ENCODE results near the gene FAM184A. TPM values are rescaled to one million over a fixed set of nuclear protein-coding genes. Genes with fewer than 3 reads are reported as not detected.
"Not testable (repeated sequence)": the region's sequence is repeated elsewhere in the genome, so short reads cannot be mapped to it uniquely, and the experiment has no call there.

Gene FAM184A
- total RNA-seq, 3 donors from 2014 or later: 0.60 to 3.4 (median 0.87) TPM

GRCh38 chr6:119109654-119110325, 31.3 kb upstream of the FAM184A start:
- Histone ChIP-seq H3K4me3 (no peak overlapping the region), H3K4me1 (ENCODE audit: low read depth) (no peaks in the 10 kb centered on the region), H3K9me3 (no peaks in the 10 kb centered on the region), H3K36me3 (ENCODE audit: low read depth) (no peaks in the 10 kb centered on the region)
- ATAC-seq (no peak), DNase-seq (no peak)
- intact Hi-C loops (cut with DNase I, micrococcal nuclease): loop anchor here (5.0 to 10.0 kb wide), 2 partner anchors 142 to 145 kb away; no protein-coding TSS in a partner anchor
- TF ChIP-seq, protein P1, sequence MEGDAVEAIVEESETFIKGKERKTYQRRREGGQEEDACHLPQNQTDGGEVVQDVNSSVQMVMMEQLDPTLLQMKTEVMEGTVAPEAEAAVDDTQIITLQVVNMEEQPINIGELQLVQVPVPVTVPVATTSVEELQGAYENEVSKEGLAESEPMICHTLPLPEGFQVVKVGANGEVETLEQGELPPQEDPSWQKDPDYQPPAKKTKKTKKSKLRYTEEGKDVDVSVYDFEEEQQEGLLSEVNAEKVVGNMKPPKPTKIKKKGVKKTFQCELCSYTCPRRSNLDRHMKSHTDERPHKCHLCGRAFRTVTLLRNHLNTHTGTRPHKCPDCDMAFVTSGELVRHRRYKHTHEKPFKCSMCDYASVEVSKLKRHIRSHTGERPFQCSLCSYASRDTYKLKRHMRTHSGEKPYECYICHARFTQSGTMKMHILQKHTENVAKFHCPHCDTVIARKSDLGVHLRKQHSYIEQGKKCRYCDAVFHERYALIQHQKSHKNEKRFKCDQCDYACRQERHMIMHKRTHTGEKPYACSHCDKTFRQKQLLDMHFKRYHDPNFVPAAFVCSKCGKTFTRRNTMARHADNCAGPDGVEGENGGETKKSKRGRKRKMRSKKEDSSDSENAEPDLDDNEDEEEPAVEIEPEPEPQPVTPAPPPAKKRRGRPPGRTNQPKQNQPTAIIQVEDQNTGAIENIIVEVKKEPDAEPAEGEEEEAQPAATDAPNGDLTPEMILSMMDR (IDR thresholded peaks at IDR 0.05): no peak

GRCh38 chr6:119108076-119108475, 29.6 kb upstream of the FAM184A start:
- Histone ChIP-seq H3K36me3 (ENCODE audit: low read depth) (no peaks in the 10 kb centered on the region), H3K4me1 (ENCODE audit: low read depth) (no peaks in the 10 kb centered on the region), H3K9me3 (no peaks in the 10 kb centered on the region), H3K4me3 (no peak overlapping the region)
- intact Hi-C loops (cut with DNase I, micrococcal nuclease): no loop called here
- TF ChIP-seq, protein P1 (IDR thresholded peaks at IDR 0.05): no peak
- DNase-seq: no peak
- ATAC-seq: no peak

GRCh38 chr6:119105282-119105681, 26.8 kb upstream of the FAM184A start:
- intact Hi-C loops (cut with DNase I, micrococcal nuclease): no loop called here

DNA sequence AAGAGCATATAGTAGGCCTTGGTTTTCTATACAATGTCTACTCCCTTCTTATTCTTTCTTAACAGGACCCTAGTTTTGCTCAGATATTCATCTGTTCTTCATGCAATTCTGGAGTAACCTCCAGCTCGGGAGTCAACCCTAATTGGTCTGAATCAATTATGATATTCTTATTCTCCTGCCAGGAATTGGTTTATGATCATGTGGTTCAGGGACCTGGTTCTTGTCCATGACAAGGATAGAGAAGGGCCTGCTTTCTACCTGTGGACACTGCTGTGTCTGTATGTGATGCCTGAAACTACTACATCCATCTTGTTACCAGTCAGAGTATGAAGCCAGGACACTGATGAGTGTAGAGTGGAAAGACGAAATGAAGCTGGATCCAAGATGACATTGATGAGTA, 24.4 kb upstream of the FAM184A start:
- Histone ChIP-seq H3K9me3 (no peaks in the 10 kb centered on the region), H3K4me1 (ENCODE audit: low read depth) (no peaks in the 10 kb centered on the region), H3K4me3 (no peak overlapping the region), H3K36me3 (ENCODE audit: low read depth) (no peaks in the 10 kb centered on the region)
- ATAC-seq (no peak), DNase-seq (no peak)
- TF ChIP-seq, protein P1 (IDR thresholded peaks at IDR 0.05): no peak
- intact Hi-C loops (cut with DNase I, micrococcal nuclease): no loop called here

More at GRCh38 chr6:119105282-119105681, 26.8 kb upstream of the FAM184A start:
- DNase-seq: no peak
- Histone ChIP-seq H3K4me3 (no peak overlapping the region), H3K9me3 (no peaks in the 10 kb centered on the region), H3K4me1 (ENCODE audit: low read depth) (no peaks in the 10 kb centered on the region), H3K36me3 (ENCODE audit: low read depth) (no peaks in the 10 kb centered on the region)
- no peak for ATAC-seq
- TF ChIP-seq, protein P1 (IDR thresholded peaks at IDR 0.05): no peak

DNA sequence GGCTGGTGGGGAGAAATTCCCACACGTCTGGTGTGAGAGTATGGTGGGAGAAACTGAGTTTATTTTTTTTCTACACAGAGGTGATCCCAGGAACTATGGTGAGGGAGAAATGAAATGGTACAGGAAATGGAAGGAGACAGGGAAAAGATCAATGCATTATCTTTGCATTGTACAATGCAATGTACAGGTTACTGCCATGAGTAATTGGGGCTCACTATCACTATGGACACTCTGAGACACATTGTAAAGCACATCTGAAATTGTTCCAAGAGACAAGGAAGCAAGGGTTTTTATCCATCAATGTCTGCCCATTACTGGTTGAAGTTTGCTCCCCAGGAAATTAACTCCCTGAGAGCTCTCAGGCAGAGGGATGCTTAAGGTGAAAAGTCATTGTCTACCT, 21.7 kb upstream of the FAM184A start:
- ATAC-seq (no peak), DNase-seq (no peak)
- TF ChIP-seq, protein P1 (IDR thresholded peaks at IDR 0.05): no peak
- H3K9me3 ChIP-seq: no peaks in the 10 kb centered on the region
- intact Hi-C loops (cut with DNase I, micrococcal nuclease): no loop called here
- H3K36me3 ChIP-seq (ENCODE audit: low read depth): no peaks in the 10 kb centered on the region
- no peaks in the 10 kb centered on the region for H3K4me1 ChIP-seq (ENCODE audit: low read depth)
- H3K4me3 ChIP-seq: no peak overlapping the region

DNA sequence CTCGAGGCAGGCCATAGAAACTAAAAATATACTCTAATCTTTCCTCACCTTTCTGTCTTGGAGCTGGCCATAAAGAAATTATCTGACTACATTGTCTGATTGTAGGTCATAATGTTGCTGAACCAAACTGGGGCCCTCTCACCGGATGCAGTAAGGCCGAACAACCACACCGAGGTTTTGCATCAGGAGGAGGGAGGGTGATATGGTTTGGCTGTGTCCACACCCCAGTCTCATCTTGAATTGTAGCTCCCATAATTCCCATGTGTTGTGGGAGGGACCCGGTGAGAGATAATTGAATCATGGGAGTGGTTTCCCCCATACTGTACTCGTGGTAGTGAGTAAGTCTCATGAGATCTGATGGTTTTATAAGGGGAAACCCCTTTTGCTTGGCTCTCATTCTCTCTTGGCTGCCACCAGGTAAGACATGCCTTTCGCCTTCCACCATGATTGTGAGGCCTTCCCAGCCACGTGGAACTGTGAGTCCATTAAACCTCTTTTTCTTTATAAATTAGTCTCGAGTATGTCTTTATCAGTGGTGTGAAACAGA, 19.4 kb upstream of the FAM184A start:
- H3K4me3 ChIP-seq; H3K9me3 ChIP-seq; H3K36me3 ChIP-seq (ENCODE audit: low read depth); intact Hi-C loops (cut with DNase I, micrococcal nuclease); DNase-seq; ATAC-seq; H3K4me1 ChIP-seq (ENCODE audit: low read depth): not testable (repeated sequence)
